GM18858 (cell line): Measurements from ENCODE around the gene SEL1L2.

Experiments used
- ATAC-seq: cut with Tn5 transposase; IDR thresholded peaks from one replicate; pipeline ENCODE4 v1.9.1; 2021; ENCODE audit not compliant: unreplicated experiment

The SEL1L2 gene

GRCh38 chr20:13934992-13935894 lies 55.2 kb downstream of the SEL1L2 start:
- no peak for ATAC-seq

DNA sequence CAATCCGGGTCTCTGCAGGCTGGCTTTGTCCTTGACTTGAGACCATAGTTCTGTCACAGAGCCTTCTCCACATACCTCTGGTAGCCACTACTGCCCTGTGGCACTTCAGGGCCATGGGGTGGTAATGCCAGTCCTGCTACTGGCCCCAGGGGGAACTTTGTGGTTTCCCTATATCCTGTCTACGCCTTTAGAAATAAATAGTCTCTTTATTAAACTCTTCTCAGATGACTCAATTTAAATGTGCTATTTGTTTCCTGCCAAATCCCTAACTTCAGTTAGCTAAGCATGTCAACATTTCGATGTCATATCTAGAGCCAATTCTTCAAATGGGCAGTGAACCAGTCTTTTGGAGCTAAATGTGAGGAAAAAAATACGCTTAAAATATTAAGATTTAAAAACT lies 60.1 kb downstream of the SEL1L2 start:
- ATAC-seq, result no peak

- ATAC-seq, result no peak
Observed at GRCh38 chr20:13929836-13930235, 60.6 kb downstream of the SEL1L2 start.

- ATAC-seq, result no peak
Observed at GRCh38 chr20:13928901-13929300, 61.5 kb downstream of the SEL1L2 start.

GRCh38 chr20:13927171-13927570 lies 63.2 kb downstream of the SEL1L2 start:
- no peak for ATAC-seq

DNA sequence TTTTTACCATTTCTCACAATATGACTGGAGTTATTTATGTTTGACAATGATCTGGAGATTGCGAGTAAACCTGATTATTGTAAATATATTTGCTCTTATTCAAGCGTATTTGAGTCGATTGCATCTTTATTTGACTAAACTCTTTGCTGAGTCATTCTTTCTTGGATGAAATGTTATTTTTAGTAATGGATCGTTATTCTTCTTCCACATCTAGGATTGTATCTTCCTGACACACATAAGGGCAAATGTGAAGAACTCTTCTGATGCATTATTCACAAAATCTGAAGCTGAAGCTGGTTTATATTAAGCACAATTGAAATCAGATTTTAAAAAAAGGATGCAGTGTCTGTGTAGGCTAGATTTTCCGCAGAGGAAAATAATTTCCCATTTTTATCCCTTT lies 68.2 kb downstream of the SEL1L2 start:
- no peak for ATAC-seq

DNA sequence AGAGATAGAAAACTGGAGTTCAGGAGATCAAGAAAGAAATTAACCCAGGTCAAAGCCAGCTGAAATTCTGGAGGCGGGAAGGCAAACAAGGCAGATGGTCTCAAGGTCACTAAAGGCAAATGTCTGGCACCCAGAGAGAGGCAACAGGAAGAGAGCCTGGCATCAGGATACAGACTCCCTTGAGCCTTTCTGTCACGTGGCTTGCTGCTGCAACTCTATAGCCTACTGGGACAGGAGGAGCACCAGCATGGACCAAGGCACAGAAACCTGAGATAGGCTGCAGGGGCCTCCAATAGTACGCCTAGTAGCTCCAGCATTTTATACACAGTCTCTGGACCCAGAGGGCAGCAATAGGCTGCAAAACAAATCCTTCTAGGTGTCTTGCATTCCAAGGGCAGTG lies 75.1 kb downstream of the SEL1L2 start:
- ATAC-seq, result no peak

DNA sequence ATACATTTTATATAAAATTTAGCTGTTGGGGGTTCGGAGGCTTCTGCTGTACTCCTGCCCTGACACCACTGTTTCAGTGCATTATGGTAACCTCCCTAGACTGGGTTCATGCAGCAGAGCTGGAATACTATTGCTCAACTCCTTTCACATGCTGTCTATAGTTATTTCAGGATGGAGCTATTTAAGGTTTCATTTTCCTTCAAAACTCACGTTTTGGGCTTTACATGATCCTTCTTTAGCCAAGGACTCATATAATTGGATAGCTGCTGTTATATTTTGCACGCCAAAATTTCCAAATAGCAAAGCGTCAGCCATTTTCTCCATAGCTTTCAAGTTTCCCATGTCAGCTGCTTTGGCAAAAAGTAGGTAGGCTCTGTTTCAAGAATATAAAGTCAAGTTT lies 76.8 kb downstream of the SEL1L2 start:
- ATAC-seq, result no peak

DNA sequence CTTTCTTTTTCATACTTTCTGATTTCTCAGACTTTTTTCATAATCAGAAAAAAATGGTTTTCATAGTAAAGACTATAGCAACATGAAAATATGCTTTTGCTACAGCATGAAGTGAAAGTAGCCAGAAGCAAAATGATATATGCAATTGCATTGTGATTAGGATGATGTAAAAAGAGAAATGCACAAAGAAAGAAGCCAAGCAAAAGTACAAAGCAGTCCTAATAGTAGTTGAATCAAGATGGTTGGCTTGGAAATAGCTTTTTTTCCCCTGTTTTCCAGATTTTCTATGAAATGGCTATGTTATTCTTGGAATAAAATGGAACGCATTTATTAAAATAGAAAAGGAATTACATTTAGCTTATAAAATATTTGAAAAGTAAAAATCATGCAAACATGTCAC lies 77.3 kb downstream of the SEL1L2 start:
- ATAC-seq, result no peak

DNA sequence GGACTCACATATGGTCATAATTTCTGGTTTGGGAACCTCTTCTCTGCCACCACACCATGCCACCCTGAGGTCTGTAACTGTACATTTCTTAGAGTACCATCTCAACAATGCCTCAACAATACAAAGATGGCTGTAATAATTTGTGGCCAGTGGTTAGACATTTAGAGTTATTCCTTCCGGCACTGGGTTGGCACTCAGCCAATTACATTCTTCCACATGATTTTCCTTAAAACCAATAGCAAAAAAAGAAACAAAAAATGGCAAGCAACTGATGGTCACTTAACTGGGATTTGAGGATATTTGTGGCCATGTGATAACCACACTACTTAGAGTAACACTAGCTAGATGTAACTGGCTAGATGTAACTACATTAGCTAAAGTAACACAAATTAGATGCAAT lies 79.9 kb downstream of the SEL1L2 start:
- ATAC-seq, result no peak

DNA sequence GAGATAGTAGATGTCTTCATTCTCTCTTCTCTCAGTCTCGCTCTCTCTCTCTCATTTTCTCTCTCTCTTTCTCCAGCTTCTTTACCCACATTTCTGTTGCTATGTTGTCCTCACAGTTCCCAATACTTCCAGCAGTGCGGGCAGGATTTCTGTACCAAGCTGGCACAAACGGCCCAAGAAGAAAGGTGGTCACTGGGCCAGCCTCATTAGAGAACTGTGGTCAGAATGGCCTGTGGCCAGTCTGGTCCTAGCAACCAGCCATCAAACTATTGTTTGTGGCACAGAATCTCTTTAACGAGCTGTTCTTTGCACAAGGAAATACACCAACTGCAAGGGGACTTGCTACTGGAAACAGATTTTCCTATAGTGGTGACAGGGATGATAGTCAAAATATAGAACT lies 81.3 kb downstream of the SEL1L2 start:
- no peak for ATAC-seq

GRCh38 chr20:13904766-13905165 lies 85.6 kb downstream of the SEL1L2 start:
- ATAC-seq, result no peak

DNA sequence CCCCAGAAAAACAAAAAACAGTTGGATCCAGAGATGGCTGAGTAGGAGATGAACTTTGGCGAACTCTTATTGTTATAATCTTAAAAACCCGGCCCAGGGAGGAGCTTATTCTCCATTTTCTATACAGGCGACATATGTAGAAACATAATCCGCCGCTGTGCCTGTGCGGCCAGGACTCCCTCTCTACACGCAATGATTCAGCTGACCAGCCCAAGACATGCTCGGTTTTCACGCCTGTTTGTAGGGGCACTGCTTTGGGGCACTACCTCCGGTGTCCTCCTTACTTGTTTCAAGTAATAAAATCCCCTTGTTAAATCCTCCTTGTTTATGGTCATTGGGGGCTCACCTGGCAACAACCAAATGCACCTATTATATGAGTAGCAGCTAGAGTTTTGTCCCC lies 89.9 kb downstream of the SEL1L2 start:
- no peak for ATAC-seq

DNA sequence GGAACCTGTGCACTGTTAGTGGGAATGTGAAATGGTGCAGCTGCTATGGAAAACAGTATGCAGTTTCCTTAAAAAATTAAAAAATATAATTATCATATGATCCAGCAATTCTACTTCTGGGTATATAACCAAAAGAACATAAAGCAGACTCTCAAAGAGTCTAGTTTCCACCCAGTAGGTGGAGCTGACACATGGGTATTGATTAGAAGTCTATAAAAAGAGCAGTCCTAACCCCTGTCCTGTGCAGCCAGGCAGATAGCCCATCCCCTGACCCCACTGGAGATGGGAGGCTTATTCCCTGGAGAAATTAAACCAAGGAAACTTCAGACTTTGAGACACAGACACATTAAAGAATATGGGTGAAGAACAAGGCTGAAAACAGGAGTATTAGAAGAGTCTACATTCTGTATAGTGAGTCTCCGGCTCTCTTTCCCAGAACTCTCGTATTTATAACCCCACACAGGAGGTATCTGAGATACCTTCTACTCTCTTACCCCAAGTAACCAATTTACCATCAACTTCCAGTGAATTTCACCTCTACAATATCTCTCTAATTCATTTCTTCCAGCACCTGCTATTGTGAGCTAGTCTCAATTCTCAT lies 92.3 kb downstream of the SEL1L2 start:
- ATAC-seq, result no peak

DNA sequence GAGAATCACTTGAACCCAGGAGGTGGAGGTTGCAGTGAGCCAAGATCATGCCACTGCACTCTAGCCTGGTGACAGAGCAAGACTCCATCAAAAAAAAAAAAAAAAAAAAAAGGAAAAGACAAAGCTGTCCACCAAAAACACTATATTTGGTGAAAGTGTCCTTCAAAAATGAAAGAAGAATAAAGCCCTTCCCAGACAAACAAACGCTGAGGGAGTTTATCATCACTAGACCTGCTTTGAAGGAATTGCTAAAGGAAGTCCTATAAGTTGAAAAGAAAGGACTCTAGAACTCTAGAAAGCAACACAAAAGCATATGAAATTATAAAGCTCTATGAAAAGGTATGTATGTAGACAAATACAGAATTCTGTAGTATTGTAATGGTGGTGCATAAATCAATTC lies 98.8 kb downstream of the SEL1L2 start:
- no peak for ATAC-seq

DNA sequence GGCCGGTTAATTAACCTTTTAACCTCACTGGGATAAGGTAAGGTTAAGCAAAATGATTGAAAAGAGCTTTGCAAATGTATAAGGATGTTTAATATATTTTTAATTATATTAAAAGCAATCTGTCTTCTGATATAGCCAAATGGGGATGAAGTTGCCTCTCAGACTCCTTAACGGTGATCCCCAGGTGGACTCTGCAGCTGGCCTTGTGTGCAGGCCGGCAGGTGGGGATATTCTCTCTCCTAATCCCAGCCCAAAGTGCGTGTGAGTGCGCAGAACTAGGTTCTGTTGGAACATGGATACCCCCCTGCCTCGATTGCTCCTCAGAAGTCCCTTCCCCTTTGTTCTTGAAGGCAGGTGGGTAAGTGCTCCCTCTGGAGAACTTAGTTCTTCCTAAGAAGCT lies 105.6 kb downstream of the SEL1L2 start:
- ATAC-seq, result no peak

- ATAC-seq, result no peak
Observed at GRCh38 chr20:13883425-13883824, 107.0 kb downstream of the SEL1L2 start.

GRCh38 chr20:13878566-13878965 lies 111.8 kb downstream of the SEL1L2 start:
- ATAC-seq, result no peak

DNA sequence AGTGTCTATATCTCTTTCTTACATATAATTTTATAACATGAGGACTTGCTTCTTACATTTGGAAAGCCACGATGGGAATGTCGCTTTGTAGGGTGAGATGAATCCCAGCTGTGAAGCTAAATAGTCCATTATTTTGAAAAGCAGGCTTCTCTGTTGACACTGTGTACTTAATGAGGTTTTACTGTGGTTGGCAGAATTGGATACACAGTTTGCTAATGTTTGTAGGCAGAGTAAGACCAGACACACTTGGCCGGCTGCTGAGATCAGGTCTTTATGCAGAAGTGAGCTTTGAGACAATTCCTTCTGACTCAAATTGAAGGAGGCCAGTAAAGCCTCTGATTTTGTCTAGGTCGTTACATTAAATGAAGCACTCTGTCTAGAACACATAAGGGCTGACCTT lies 112.6 kb downstream of the SEL1L2 start:
- ATAC-seq, result no peak

DNA sequence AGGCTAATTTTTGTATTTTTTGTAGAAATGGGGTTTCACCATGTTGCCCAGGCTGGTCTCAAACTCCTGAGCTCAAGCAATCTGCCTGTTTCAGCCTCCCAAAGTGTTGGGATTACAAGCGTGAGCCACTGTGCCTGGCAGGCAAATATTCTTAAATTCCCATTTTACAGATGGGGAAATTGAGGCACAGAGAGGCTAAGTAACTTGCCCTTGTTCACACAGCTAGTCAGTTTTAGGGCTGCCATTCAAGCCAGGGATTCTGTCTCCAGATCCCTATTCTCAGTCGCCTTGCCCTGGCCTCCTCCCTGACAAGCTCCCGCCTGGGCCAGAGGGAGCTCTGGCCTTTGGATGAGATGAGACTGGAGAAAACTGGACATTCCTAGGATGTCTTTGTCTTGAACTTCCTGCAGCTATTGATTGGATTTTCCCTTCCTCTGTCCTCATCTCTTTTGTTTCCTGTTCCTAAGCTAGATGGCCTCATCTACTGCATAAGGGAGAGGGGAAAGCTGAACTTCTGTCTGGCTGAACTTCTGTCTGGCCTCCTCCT lies 115.1 kb downstream of the SEL1L2 start:
- ATAC-seq, result no peak

DNA sequence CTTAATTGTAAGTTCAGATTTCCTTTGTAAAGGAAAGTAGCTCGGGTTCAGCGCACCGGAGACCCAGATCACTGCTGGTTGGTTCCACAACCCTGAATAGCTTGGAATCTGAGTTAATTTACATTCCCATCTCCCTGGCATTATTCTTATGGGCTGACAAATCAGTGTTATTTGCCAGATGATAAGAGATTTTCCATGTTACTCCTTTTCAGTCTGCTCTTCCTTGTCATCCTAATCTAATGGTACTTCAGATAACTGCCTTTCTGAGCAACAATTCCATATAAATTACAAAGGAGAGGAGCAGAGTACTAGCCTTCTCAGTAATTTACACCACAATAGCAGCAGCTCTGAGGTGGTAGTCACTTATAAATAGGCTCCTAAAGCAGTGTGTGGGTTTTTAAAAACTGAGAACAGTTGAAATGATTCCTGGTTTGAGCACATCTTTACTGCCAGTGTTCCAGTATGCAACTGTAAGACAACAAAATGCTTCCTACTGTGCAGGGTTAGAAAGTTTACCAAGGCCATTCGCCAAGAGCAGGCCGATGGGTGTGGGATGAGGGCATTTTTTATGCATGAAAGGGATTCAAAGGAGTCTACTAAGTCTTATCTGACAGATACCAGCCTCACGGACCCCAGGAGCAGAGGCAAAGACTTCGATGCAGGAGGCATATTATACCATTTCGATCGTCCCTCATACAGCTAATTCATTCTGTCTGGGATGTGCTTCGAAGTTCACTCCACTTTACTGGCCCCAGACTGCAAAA lies 115.8 kb downstream of the SEL1L2 start:
- no peak for ATAC-seq

GRCh38 chr20:13873831-13874230 lies 116.6 kb downstream of the SEL1L2 start:
- no peak for ATAC-seq
